ENCODE data around the gene MBTD1.
"Not testable (repeated sequence)": the region's sequence is repeated elsewhere in the genome, so short reads cannot be mapped to it uniquely, and the experiment has no call there.

The MBTD1 gene

GRCh38 chr17:51189628-51190027 is 70.2 kb downstream of the MBTD1 start:
- Histone ChIP-seq H3K27ac (ENCODE audit: low read length) (no peak overlapping the region), H3K9me3 (ENCODE audit: control insufficient read depth, insufficient read depth, low read length) (no peaks in the 10 kb centered on the region), H3K27me3 (ENCODE audit: control insufficient read depth, insufficient read depth, low read length) (no peaks in the 10 kb centered on the region), H3K4me1 (ENCODE audit: control insufficient read depth, insufficient read depth, low read length) (no peaks in the 10 kb centered on the region), H3K36me3 (ENCODE audit: control insufficient read depth, insufficient read depth, low read length) (peaks cover 12% of the 10 kb centered on the region; the same call in 1 of the 2 replicates), H3K4me3 (ENCODE audit: low read length) (no peak overlapping the region)
- DNase-seq (ENCODE audit: low read depth, low spot score) = no peak
- WGBS (ENCODE audit: insufficient coverage, insufficient read length) = no CpG with 5 or more reads among the region's 1 CpG

GRCh38 chr17:51189162-51189561 is 70.7 kb downstream of the MBTD1 start:
- H3K4me3 ChIP-seq (ENCODE audit: low read length) = no peak overlapping the region
- H3K27ac ChIP-seq (ENCODE audit: low read length) = no peak overlapping the region
- DNase-seq (ENCODE audit: low read depth, low spot score) = no peak
- peaks cover 12% of the 10 kb centered on the region; the same call in 1 of the 2 replicates for H3K36me3 ChIP-seq (ENCODE audit: control insufficient read depth, insufficient read depth, low read length)
- no peaks in the 10 kb centered on the region for H3K9me3 ChIP-seq (ENCODE audit: control insufficient read depth, insufficient read depth, low read length)
- no peaks in the 10 kb centered on the region for H3K4me1 ChIP-seq (ENCODE audit: control insufficient read depth, insufficient read depth, low read length)
- no peaks in the 10 kb centered on the region for H3K27me3 ChIP-seq (ENCODE audit: control insufficient read depth, insufficient read depth, low read length)

GRCh38 chr17:51188271-51188833 is 71.5 kb downstream of the MBTD1 start:
- Histone ChIP-seq H3K4me3 (ENCODE audit: low read length) (no peak overlapping the region), H3K36me3 (ENCODE audit: control insufficient read depth, insufficient read depth, low read length) (peaks cover 12% of the 10 kb centered on the region; the same call in 1 of the 2 replicates), H3K4me1 (ENCODE audit: control insufficient read depth, insufficient read depth, low read length) (no peaks in the 10 kb centered on the region), H3K27ac (ENCODE audit: low read length) (no peak overlapping the region), H3K27me3 (ENCODE audit: control insufficient read depth, insufficient read depth, low read length) (no peaks in the 10 kb centered on the region), H3K9me3 (ENCODE audit: control insufficient read depth, insufficient read depth, low read length) (no peaks in the 10 kb centered on the region)
- WGBS (ENCODE audit: insufficient coverage, insufficient read length) = no CpG with 5 or more reads among the region's 9 CpGs
- no peak for DNase-seq (ENCODE audit: low read depth, low spot score)

- Histone ChIP-seq H3K36me3 (ENCODE audit: control insufficient read depth, insufficient read depth, low read length) (peaks cover 5% of the 10 kb centered on the region; the same call in 1 of the 2 replicates), H3K27me3 (ENCODE audit: control insufficient read depth, insufficient read depth, low read length) (no peaks in the 10 kb centered on the region)
- WGBS (ENCODE audit: insufficient coverage, insufficient read length) = no CpG with 5 or more reads among the region's 8 CpGs
These were observed 74.0 kb downstream of the MBTD1 start for GRCh38 chr17:51185763-51186332.

GRCh38 chr17:51184124-51184523 is 75.7 kb downstream of the MBTD1 start:
- no CpG with 5 or more reads among the region's 1 CpG for WGBS (ENCODE audit: insufficient coverage, insufficient read length)
- Histone ChIP-seq H3K4me3 (ENCODE audit: low read length) (no peak overlapping the region), H3K27me3 (ENCODE audit: control insufficient read depth, insufficient read depth, low read length) (no peaks in the 10 kb centered on the region), H3K4me1 (ENCODE audit: control insufficient read depth, insufficient read depth, low read length) (no peaks in the 10 kb centered on the region), H3K27ac (ENCODE audit: low read length) (no peak overlapping the region), H3K36me3 (ENCODE audit: control insufficient read depth, insufficient read depth, low read length) (peaks cover 6% of the 10 kb centered on the region; the same call in 1 of the 2 replicates), H3K9me3 (ENCODE audit: control insufficient read depth, insufficient read depth, low read length) (no peaks in the 10 kb centered on the region)
- DNase-seq (ENCODE audit: low read depth, low spot score) = no peak

More at GRCh38 chr17:51185763-51186332, 74.0 kb downstream of the MBTD1 start:
- DNase-seq (ENCODE audit: low read depth, low spot score) = no peak
- Histone ChIP-seq H3K4me1 (ENCODE audit: control insufficient read depth, insufficient read depth, low read length) (no peaks in the 10 kb centered on the region), H3K27ac (ENCODE audit: low read length) (no peak overlapping the region), H3K4me3 (ENCODE audit: low read length) (no peak overlapping the region), H3K9me3 (ENCODE audit: control insufficient read depth, insufficient read depth, low read length) (no peaks in the 10 kb centered on the region)

GRCh38 chr17:51180486-51180885 is 79.4 kb downstream of the MBTD1 start:
- H3K27ac ChIP-seq (ENCODE audit: low read length) = no peak overlapping the region
- H3K36me3 ChIP-seq (ENCODE audit: control insufficient read depth, insufficient read depth, low read length) = peaks cover 3% of the 10 kb centered on the region; the same call in 1 of the 2 replicates
- no CpG with 5 or more reads among the region's 5 CpGs for WGBS (ENCODE audit: insufficient coverage, insufficient read length)
- H3K27me3 ChIP-seq (ENCODE audit: control insufficient read depth, insufficient read depth, low read length) = no peaks in the 10 kb centered on the region
- no peaks in the 10 kb centered on the region for H3K9me3 ChIP-seq (ENCODE audit: control insufficient read depth, insufficient read depth, low read length)
- no peak overlapping the region for H3K4me3 ChIP-seq (ENCODE audit: low read length)
- no peaks in the 10 kb centered on the region for H3K4me1 ChIP-seq (ENCODE audit: control insufficient read depth, insufficient read depth, low read length)
- no peak for DNase-seq (ENCODE audit: low read depth, low spot score)

GRCh38 chr17:51172030-51172429 is 87.8 kb downstream of the MBTD1 start:
- H3K4me1 ChIP-seq (ENCODE audit: control insufficient read depth, insufficient read depth, low read length); H3K27ac ChIP-seq (ENCODE audit: low read length); DNase-seq (ENCODE audit: low read depth, low spot score); H3K27me3 ChIP-seq (ENCODE audit: control insufficient read depth, insufficient read depth, low read length); H3K36me3 ChIP-seq (ENCODE audit: control insufficient read depth, insufficient read depth, low read length); H3K4me3 ChIP-seq (ENCODE audit: low read length); H3K9me3 ChIP-seq (ENCODE audit: control insufficient read depth, insufficient read depth, low read length): not testable (repeated sequence)
- WGBS (ENCODE audit: insufficient coverage, insufficient read length) = no CpG with 5 or more reads among the region's 9 CpGs

GRCh38 chr17:51170736-51171135 is 89.1 kb downstream of the MBTD1 start:
- Histone ChIP-seq H3K4me1 (ENCODE audit: control insufficient read depth, insufficient read depth, low read length) (no peaks in the 10 kb centered on the region), H3K4me3 (ENCODE audit: low read length) (no peak overlapping the region), H3K9me3 (ENCODE audit: control insufficient read depth, insufficient read depth, low read length) (no peaks in the 10 kb centered on the region), H3K27ac (ENCODE audit: low read length) (no peak overlapping the region), H3K36me3 (ENCODE audit: control insufficient read depth, insufficient read depth, low read length) (peaks cover 8% of the 10 kb centered on the region; the same call in 1 of the 2 replicates), H3K27me3 (ENCODE audit: control insufficient read depth, insufficient read depth, low read length) (no peaks in the 10 kb centered on the region)
- WGBS (ENCODE audit: insufficient coverage, insufficient read length) = no CpG with 5 or more reads among the region's 2 CpGs
- DNase-seq (ENCODE audit: low read depth, low spot score) = no peak

- no CpG with 5 or more reads among the region's 1 CpG for WGBS (ENCODE audit: insufficient coverage, insufficient read length)
- Histone ChIP-seq H3K4me1 (ENCODE audit: control insufficient read depth, insufficient read depth, low read length) (no peaks in the 10 kb centered on the region), H3K9me3 (ENCODE audit: control insufficient read depth, insufficient read depth, low read length) (no peaks in the 10 kb centered on the region), H3K4me3 (ENCODE audit: low read length) (no peak overlapping the region), H3K27ac (ENCODE audit: low read length) (no peak overlapping the region), H3K36me3 (ENCODE audit: control insufficient read depth, insufficient read depth, low read length) (peaks cover 8% of the 10 kb centered on the region; the same call in 1 of the 2 replicates), H3K27me3 (ENCODE audit: control insufficient read depth, insufficient read depth, low read length) (no peaks in the 10 kb centered on the region)
- no peak for DNase-seq (ENCODE audit: low read depth, low spot score)
These were observed 90.5 kb downstream of the MBTD1 start for GRCh38 chr17:51169340-51169739.

- WGBS (ENCODE audit: insufficient coverage, insufficient read length) = no CpG with 5 or more reads among the region's 42 CpGs
- no peaks in the 10 kb centered on the region for H3K9me3 ChIP-seq (ENCODE audit: control insufficient read depth, insufficient read depth, low read length)
- no peak overlapping the region for H3K27ac ChIP-seq (ENCODE audit: low read length)
- peaks cover 8% of the 10 kb centered on the region; the same call in 1 of the 2 replicates for H3K36me3 ChIP-seq (ENCODE audit: control insufficient read depth, insufficient read depth, low read length)
- no peak for DNase-seq (ENCODE audit: low read depth, low spot score)
- no peaks in the 10 kb centered on the region for H3K27me3 ChIP-seq (ENCODE audit: control insufficient read depth, insufficient read depth, low read length)
- peak overlapping the region; percentile 58 for H3K4me3 ChIP-seq (ENCODE audit: low read length)
- H3K4me1 ChIP-seq (ENCODE audit: control insufficient read depth, insufficient read depth, low read length) = no peaks in the 10 kb centered on the region
These were observed 92.6 kb downstream of the MBTD1 start for GRCh38 chr17:51166987-51167931.

Data from iPS DF 6.9 (cell line).